Keratinocyte (primary cell): ENCODE results near the gene NCBP3. TPM values are rescaled to one million over a fixed set of nuclear protein-coding genes. Genes with fewer than 3 reads are reported as not detected.
A peak's percentile ranks its signal among the peaks of the same experiment; 100 is the strongest.

Experiments used
- DNase-seq: peaks from one replicate; pipeline ENCODE4 v3.0.0-alpha.2; 2011; ENCODE audit warnings: low read depth, missing footprints, low spot score
- FAIRE-seq: peaks from 2 replicates; lab custom pipeline; 2011; peaks lifted over from hg19 to GRCh38; lab: Jason Lieb, UNC
- H2AFZ ChIP-seq: 2 replicates; pipeline ENCODE4 v1.6.0; 2012; ENCODE audit warnings: low read length, control low read depth, inconsistent platforms; ENCODE audit not compliant: control insufficient read depth
- H3K27ac ChIP-seq: 2 replicates; pipeline ENCODE4 v1.5.1; 2011; ENCODE audit warnings: low read length; ENCODE audit not compliant: control insufficient read depth, insufficient read depth
- H3K27me3 ChIP-seq: 3 replicates; pipeline ENCODE4 v1.6.0; 2011; ENCODE audit warnings: low read length; ENCODE audit not compliant: control insufficient read depth, insufficient read depth; ENCODE audit errors: extremely low read depth
- H3K36me3 ChIP-seq, 2 experiments: 2 replicates in 1 of 2; 3 replicates in 1 of 2; pipeline ENCODE4 v1.5.1; 2011; ENCODE audit warnings: low read length in 2 of 2, mild to moderate bottlenecking in 1 of 2; ENCODE audit not compliant: control insufficient read depth in 2 of 2, insufficient read depth in 2 of 2; ENCODE audit errors: extremely low read depth in 1 of 2
- H3K4me1 ChIP-seq: 3 replicates; pipeline ENCODE4 v1.5.1; 2011; ENCODE audit warnings: low read length; ENCODE audit not compliant: control insufficient read depth, insufficient read depth; ENCODE audit errors: extremely low read depth
- H3K4me2 ChIP-seq: 3 replicates; pipeline ENCODE4 v1.6.0; 2011; ENCODE audit warnings: low read depth, low read length; ENCODE audit not compliant: control insufficient read depth, insufficient read depth; ENCODE audit errors: extremely low read depth
- H3K4me3 ChIP-seq, 3 experiments: fragments of 200-600 bp in 1 of 3; sonication (generic) in 1 of 3; 2 replicates in 2 of 3; 3 replicates in 1 of 3; pipeline ENCODE4 v1.5.1; 2011 to 2016; ENCODE audit warnings: low read length in 3 of 3, mild to moderate bottlenecking in 3 of 3, control low read depth in 2 of 3, inconsistent platforms in 1 of 3, low read depth in 1 of 3, mixed read lengths in 1 of 3, mixed run types in 1 of 3, moderate library complexity in 1 of 3; ENCODE audit not compliant: control insufficient read depth in 2 of 3, insufficient read depth in 2 of 3; ENCODE audit errors: extremely low read depth in 1 of 3
- H3K79me2 ChIP-seq: 2 replicates; pipeline ENCODE4 v1.6.0; 2012; ENCODE audit warnings: low read length; ENCODE audit not compliant: control insufficient read depth, insufficient read depth
- H3K9ac ChIP-seq: 3 replicates; pipeline ENCODE4 v1.6.0; 2011; ENCODE audit warnings: low read length; ENCODE audit not compliant: control insufficient read depth, insufficient read depth; ENCODE audit errors: extremely low read depth
- H3K9me1 ChIP-seq: 3 replicates; pipeline ENCODE4 v1.6.0; 2011; ENCODE audit warnings: low read length; ENCODE audit not compliant: control insufficient read depth, insufficient read depth; ENCODE audit errors: extremely low read depth
- H3K9me3 ChIP-seq: 2 replicates; pipeline ENCODE4 v1.5.1; 2012; ENCODE audit warnings: low read depth, low read length; ENCODE audit not compliant: control insufficient read depth
- H4K20me1 ChIP-seq: 3 replicates; pipeline ENCODE4 v1.6.0; 2011; ENCODE audit warnings: low read length; ENCODE audit not compliant: control insufficient read depth, insufficient read depth; ENCODE audit errors: extremely low read depth
- CTCF ChIP-seq, 3 experiments: IDR thresholded peaks in 1 of 3; conservative IDR thresholded peaks in 1 of 3; optimal IDR thresholded peaks in 1 of 3; 2 replicates in 2 of 3; 3 replicates in 1 of 3; pipeline versions ENCODE3 to v1.5.1; 2011; ENCODE audit warnings: low read length in 3 of 3, mild to moderate bottlenecking in 3 of 3, moderate library complexity in 2 of 3, control low read depth in 1 of 3, inconsistent platforms in 1 of 3; ENCODE audit not compliant: insufficient read depth in 2 of 3; ENCODE audit errors: extremely low read depth in 1 of 3
- EZH2 ChIP-seq: IDR thresholded peaks from one replicate; pipeline ENCODE4 v1.6.1; 2012; ENCODE audit warnings: inconsistent platforms, mild to moderate bottlenecking, low read length, moderate library complexity
- dilution Hi-C: fragments of 300-500 bp; cut with MboI; formaldehyde crosslinking; loops from one replicate; pipeline ENCODE4 v1.7.0; 2020; ENCODE audit warnings: low sequenced_read_pairs; ENCODE audit not compliant: extremely low pct_ligation_motif_present
- polyA plus RNA-seq, 5 experiments: library from polyadenylated mRNA; depleted of rRNA in 3 of 5; stranded (reverse) in 3 of 5; stranded (forward) in 1 of 5; unstranded in 1 of 5; fragments of >200 nt; gene quantifications; 1 replicate in 1 of 5; 2 replicates in 3 of 5; 3 replicates in 1 of 5; pipeline versions ENCODE4 v1.2.1 to v1.2.3, GENCODE V29; 2011 to 2012; ENCODE audit warnings: missing spikeins in 2 of 5, low read depth in 1 of 5, low replicate concordance in 1 of 5

NCBP3 gene
- polyA plus RNA-seq, 1 donor (not counting 4 experiments of a cell fraction or from before 2014, with no cell fraction given) = 22.1 TPM

DNA sequence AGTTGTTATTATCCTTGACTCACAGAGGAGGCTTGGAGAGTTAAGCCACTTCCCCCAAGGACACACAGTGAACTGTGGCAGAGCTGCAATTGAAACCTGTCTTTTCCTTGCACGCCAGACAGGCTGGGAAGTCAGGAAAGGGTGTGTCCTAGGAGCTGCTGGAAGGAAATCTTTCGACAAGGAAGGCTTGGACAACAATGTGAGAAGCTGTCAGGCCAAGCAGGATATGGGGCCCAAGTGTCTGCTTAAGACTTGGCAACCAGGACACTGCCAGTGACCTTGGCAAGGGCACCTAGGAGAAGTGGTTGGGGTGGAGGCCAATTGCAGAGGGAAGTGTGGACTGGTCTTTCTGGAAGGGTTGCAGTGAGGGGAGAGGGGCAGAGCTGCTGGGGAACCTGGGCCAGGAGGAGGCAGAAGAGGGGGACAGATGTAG is 48.9 kb upstream of the NCBP3 start:
- H3K9ac ChIP-seq = no peak overlapping the region
- no peaks in the 10 kb centered on the region for H3K9me3 ChIP-seq
- no peak overlapping the region for H3K4me2 ChIP-seq
- no peak for FAIRE-seq
- H3K27ac ChIP-seq = no peak overlapping the region
- dilution Hi-C loops = no loop called here
- no peaks in the 10 kb centered on the region for H3K79me2 ChIP-seq
- H4K20me1 ChIP-seq = no peaks in the 10 kb centered on the region
- H2AFZ ChIP-seq = peak overlapping the region; percentile 7
- H3K27me3 ChIP-seq = no peaks in the 10 kb centered on the region
- no peak for DNase-seq
- H3K4me1 ChIP-seq = peaks cover 29% of the 10 kb centered on the region
- no peaks in the 10 kb centered on the region for H3K9me1 ChIP-seq
- no peaks in the 10 kb centered on the region for H3K36me3 ChIP-seq
- TF ChIP-seq CTCF (optimal IDR thresholded peaks at IDR 0.05 in 1 of 3, IDR thresholded peaks at IDR 0.05 in 1 of 3, conservative IDR thresholded peaks at IDR 0.05 in 1 of 3; ENCODE audit: extremely low read depth in 1 of 3, insufficient read depth in 2 of 3, low read length in 3 of 3) (no peak), EZH2 (no peak)
- no peak overlapping the region for H3K4me3 ChIP-seq

- no peaks in the 10 kb centered on the region for H3K36me3 ChIP-seq
- H3K4me2 ChIP-seq = no peak overlapping the region
- peaks cover 36% of the 10 kb centered on the region for H3K4me1 ChIP-seq
- H2AFZ ChIP-seq = no peak overlapping the region
- TF ChIP-seq EZH2 (no peak), CTCF (optimal IDR thresholded peaks at IDR 0.05 in 1 of 3, IDR thresholded peaks at IDR 0.05 in 1 of 3, conservative IDR thresholded peaks at IDR 0.05 in 1 of 3; ENCODE audit: extremely low read depth in 1 of 3, insufficient read depth in 2 of 3, low read length in 3 of 3) (no peak)
- H3K27me3 ChIP-seq = no peaks in the 10 kb centered on the region
- H3K9ac ChIP-seq = no peak overlapping the region
- H3K9me1 ChIP-seq = no peaks in the 10 kb centered on the region
- H4K20me1 ChIP-seq = no peaks in the 10 kb centered on the region
- dilution Hi-C loops = no loop called here
- H3K79me2 ChIP-seq = no peaks in the 10 kb centered on the region
- no peak overlapping the region for H3K4me3 ChIP-seq
- no peaks in the 10 kb centered on the region for H3K9me3 ChIP-seq
- DNase-seq (no peak), FAIRE-seq (peak; percentile 53)
- no peak overlapping the region for H3K27ac ChIP-seq
Observed at GRCh38 chr17:3894188-3894587, 48.1 kb upstream of the NCBP3 start.
